Ishikawa (cell line): ENCODE results near the gene TRPM3.

Experiments
- CEBPB ChIP-seq: IDR thresholded peaks from 2 replicates; pipeline ENCODE4 v1.6.1; 2012
- CREB1 ChIP-seq: IDR thresholded peaks from 2 replicates; pipeline ENCODE4 v1.6.1; 2012; ENCODE audit warnings: low read depth
- EGR1 ChIP-seq: IDR thresholded peaks from 2 replicates; pipeline ENCODE4 v1.6.1; 2012
- EP300 ChIP-seq: IDR thresholded peaks from 2 replicates; pipeline ENCODE4 v1.6.1; 2012; ENCODE audit warnings: borderline replicate concordance
- FOXM1 ChIP-seq: IDR thresholded peaks from 2 replicates; pipeline ENCODE4 v1.6.1; 2012; ENCODE audit warnings: low read depth, borderline replicate concordance
- MAX ChIP-seq: IDR thresholded peaks from 2 replicates; pipeline ENCODE4 v1.6.1; 2012
- NFIC ChIP-seq: IDR thresholded peaks from 2 replicates; pipeline ENCODE4 v1.6.1; 2012
- RAD21 ChIP-seq: IDR thresholded peaks from 2 replicates; pipeline ENCODE4 v1.6.1; 2012; ENCODE audit warnings: low read depth
- REST ChIP-seq: IDR thresholded peaks from 2 replicates; pipeline ENCODE4 v1.6.1; 2012; ENCODE audit warnings: low read depth, mild to moderate bottlenecking
- TAF1 ChIP-seq: IDR thresholded peaks from 2 replicates; pipeline ENCODE4 v1.6.1; 2012; ENCODE audit warnings: low read depth, mild to moderate bottlenecking
- TCF12 ChIP-seq: IDR thresholded peaks from 2 replicates; pipeline ENCODE4 v1.6.1; 2012; ENCODE audit warnings: low read depth
- TEAD4 ChIP-seq: IDR thresholded peaks from 2 replicates; pipeline ENCODE4 v1.6.1; 2012
- USF1 ChIP-seq: IDR thresholded peaks from 2 replicates; pipeline ENCODE4 v1.6.1; 2012
- YY1 ChIP-seq: IDR thresholded peaks from 2 replicates; pipeline ENCODE4 v1.6.1; 2012; ENCODE audit warnings: low read depth
- ZBTB7A ChIP-seq: IDR thresholded peaks from 2 replicates; pipeline ENCODE4 v1.6.1; 2012; ENCODE audit warnings: low read depth

The TRPM3 gene

GRCh38 chr9:70519912-70520724 is 601.3 kb downstream of the TRPM3 start:
- TF ChIP-seq YY1 = no peak
- TF ChIP-seq ZBTB7A = no peak
- no peak for TF ChIP-seq NFIC

- TF ChIP-seq EP300 (no peak), RAD21 (no peak), REST (no peak), FOXM1 (no peak), MAX (no peak), ZBTB7A (no peak), TAF1 (no peak), CEBPB (no peak), YY1 (no peak), CREB1 (no peak), NFIC (no peak), TCF12 (no peak), TEAD4 (no peak), EGR1 (no peak), USF1 (no peak)
These were observed 603.4 kb downstream of the TRPM3 start for GRCh38 chr9:70517926-70518610.

- TF ChIP-seq MAX (no peak), USF1 (no peak), TEAD4 (no peak), CEBPB (no peak), EP300 (no peak), NFIC (no peak), FOXM1 (no peak), TAF1 (no peak), CREB1 (no peak), TCF12 (no peak), EGR1 (no peak)
These were observed 607.1 kb downstream of the TRPM3 start for GRCh38 chr9:70514273-70514672.

- TF ChIP-seq EGR1 (no peak), TEAD4 (no peak), ZBTB7A (no peak), USF1 (no peak), EP300 (no peak), CEBPB (no peak), TCF12 (no peak), REST (no peak), MAX (no peak), YY1 (no peak), TAF1 (no peak), CREB1 (no peak), RAD21 (no peak), NFIC (no peak), FOXM1 (no peak)
These were observed 609.6 kb downstream of the TRPM3 start for GRCh38 chr9:70511858-70512257.
